HepG2 (cell line): ENCODE data around the gene ARHGAP45. TPM values are rescaled to one million over a fixed set of nuclear protein-coding genes. Genes with fewer than 3 reads are reported as not detected.

ENCODE experiments used
- ATM ChIP-seq: fragments of 450-650 bp; IDR thresholded peaks from 2 replicates; pipeline ENCODE4 v1.7.1; 2017; ENCODE audit warnings: mild to moderate bottlenecking, borderline replicate concordance
- CBX2 ChIP-seq, 2 experiments: fragments of 200-600 bp in 1 of 2; sonication (generic); formaldehyde crosslinking in 1 of 2; IDR thresholded peaks; 2 replicates each; pipeline versions ENCODE4 v1.7.0 to v1.8.1; 2018 to 2022; ENCODE audit warnings: low read depth in 2 of 2, low read length in 1 of 2, mild to moderate bottlenecking in 1 of 2, missing genetic modification reagents in 1 of 2
- GATAD1 ChIP-seq: IDR thresholded peaks from 2 replicates; pipeline ENCODE4 v1.6.1; 2016; ENCODE audit warnings: missing genetic modification reagents, missing compliant biosample characterization
- HOXA5 ChIP-seq: sonication (generic); formaldehyde crosslinking; IDR thresholded peaks from 2 replicates; pipeline ENCODE4 v1.4.0; 2020; ENCODE audit warnings: missing genetic modification reagents
- KLF16 ChIP-seq, 2 experiments: sonication (generic) in 1 of 2; formaldehyde crosslinking in 1 of 2; IDR thresholded peaks; 2 replicates each; pipeline versions ENCODE4 v1.6.1 to v1.8.0; 2016 to 2023; ENCODE audit warnings: missing genetic modification reagents in 2 of 2, missing compliant biosample characterization in 1 of 2
- MED13 ChIP-seq: sonication (generic); formaldehyde crosslinking; IDR thresholded peaks from 2 replicates; pipeline ENCODE4 v1.5.0; 2020; ENCODE audit warnings: missing genetic modification reagents
- MED8 ChIP-seq: sonication (generic); formaldehyde crosslinking; IDR thresholded peaks from 2 replicates; pipeline ENCODE4 v1.8.1; 2023; ENCODE audit warnings: mild to moderate bottlenecking, missing genetic modification reagents; ENCODE audit not compliant: insufficient replicate concordance
- PHF20 ChIP-seq: sonication (generic); formaldehyde crosslinking; IDR thresholded peaks from 2 replicates; pipeline ENCODE4 v1.5.0; 2020; ENCODE audit warnings: mild to moderate bottlenecking, missing genetic modification reagents
- RBM39 ChIP-seq: fragments of 200-400 bp; formaldehyde crosslinking; IDR thresholded peaks from one replicate; pipeline ENCODE4 v1.6.1; 2018; ENCODE audit warnings: antibody characterized with exemption, mild to moderate bottlenecking, low read depth, low read length; ENCODE audit not compliant: poor library complexity, severe bottlenecking
- RFXAP ChIP-seq: sonication (generic); formaldehyde crosslinking; IDR thresholded peaks from 2 replicates; pipeline ENCODE4 v1.4.0; 2020; ENCODE audit warnings: missing genetic modification reagents, borderline replicate concordance
- SALL1 ChIP-seq: sonication (generic); formaldehyde crosslinking; IDR thresholded peaks from 2 replicates; pipeline ENCODE4 v1.8.0; 2022; ENCODE audit warnings: mild to moderate bottlenecking, missing genetic modification reagents
- SKI ChIP-seq: fragments of 450-650 bp; IDR thresholded peaks from one replicate; pipeline ENCODE4 v1.6.1; 2018; ENCODE audit warnings: mild to moderate bottlenecking; ENCODE audit not compliant: partially characterized antibody
- SRSF1 ChIP-seq: fragments of 200-400 bp; formaldehyde crosslinking; optimal IDR thresholded peaks from 2 replicates; pipeline ENCODE3; 2017; ENCODE audit warnings: mild to moderate bottlenecking, low read depth, low read length, moderate library complexity
- ZFP90 ChIP-seq: sonication (generic); formaldehyde crosslinking; IDR thresholded peaks from 2 replicates; pipeline ENCODE4 v1.8.0; 2022; ENCODE audit warnings: missing genetic modification reagents, mild to moderate bottlenecking, inconsistent platforms, borderline replicate concordance
- ZNF10 ChIP-seq: sonication (generic); formaldehyde crosslinking; IDR thresholded peaks from 2 replicates; pipeline ENCODE4 v1.4.0; 2020; ENCODE audit warnings: mild to moderate bottlenecking, low read depth, missing genetic modification reagents, borderline replicate concordance
- ZNF543 ChIP-seq: sonication (generic); formaldehyde crosslinking; IDR thresholded peaks from 2 replicates; pipeline ENCODE4 v1.4.0; 2020; ENCODE audit warnings: mild to moderate bottlenecking, missing genetic modification reagents
- ZNF550 ChIP-seq: sonication (generic); formaldehyde crosslinking; IDR thresholded peaks from 2 replicates; pipeline ENCODE4 v1.4.0; 2020; ENCODE audit warnings: mild to moderate bottlenecking, missing genetic modification reagents, borderline replicate concordance
- ZNF773 ChIP-seq: sonication (generic); formaldehyde crosslinking; IDR thresholded peaks from 2 replicates; pipeline ENCODE4 v1.4.0; 2020; ENCODE audit warnings: missing genetic modification reagents, borderline replicate concordance
- polyA plus RNA-seq, 8 experiments: library from polyadenylated mRNA; depleted of rRNA in 3 of 8; stranded (reverse) in 7 of 8; unstranded in 1 of 8; fragments of >200 nt; fragmentation: Illumina TruSeq in 4 of 8; extraction: Trizol in 4 of 8; gene quantifications; 2 replicates each; pipeline versions ENCODE4 v1.2.1 to v1.2.3, GENCODE V29; 2011 to 2016; ENCODE audit warnings: low read depth in 4 of 8, missing spikeins in 1 of 8, mixed read lengths in 1 of 8; ENCODE audit not compliant: insufficient read depth in 1 of 8
- total RNA-seq, 5 experiments: library from RNA; depleted of rRNA; stranded (reverse); fragments of >200 nt; fragmentation: Illumina TruSeq; extraction: Trizol; gene quantifications; 2 replicates each; pipeline ENCODE4 v1.2.3, GENCODE V29; 2016; ENCODE audit warnings: low read depth in 1 of 5
- TF ChIP-seq, protein P1 (sequence below): sonication (generic); formaldehyde crosslinking; IDR thresholded peaks from 2 replicates; pipeline ENCODE4 v1.4.0; 2020; ENCODE audit warnings: missing genetic modification reagents
- TF ChIP-seq, protein P2 (sequence below): sonication (generic); formaldehyde crosslinking; IDR thresholded peaks from 2 replicates; pipeline ENCODE4 v1.5.0; 2020; ENCODE audit warnings: missing genetic modification reagents
- TF ChIP-seq, protein P3 (sequence below): sonication (generic); formaldehyde crosslinking; IDR thresholded peaks from 2 replicates; pipeline ENCODE4 v1.4.0; 2020; ENCODE audit warnings: mild to moderate bottlenecking, low read depth, missing genetic modification reagents
- TF ChIP-seq, protein P4 (sequence below): IDR thresholded peaks from 2 replicates; pipeline ENCODE4 v1.6.1; 2012; ENCODE audit warnings: inconsistent platforms
- TF ChIP-seq, protein P5 (sequence below): sonication (generic); formaldehyde crosslinking; IDR thresholded peaks from 2 replicates; pipeline ENCODE4 v1.9.0; 2022; ENCODE audit warnings: low read depth, missing genetic modification reagents
- TF ChIP-seq, protein P6 (sequence below): IDR thresholded peaks from 2 replicates; pipeline ENCODE4 v1.6.1; 2016; ENCODE audit warnings: low read depth, control low read depth

The ARHGAP45 gene
- total and polyA plus RNA-seq, 2 of the 13 experiments (the other 11 are each of a cell fraction or from before 2014, with no cell fraction given), result 0.84 to 32.0 TPM

DNA sequence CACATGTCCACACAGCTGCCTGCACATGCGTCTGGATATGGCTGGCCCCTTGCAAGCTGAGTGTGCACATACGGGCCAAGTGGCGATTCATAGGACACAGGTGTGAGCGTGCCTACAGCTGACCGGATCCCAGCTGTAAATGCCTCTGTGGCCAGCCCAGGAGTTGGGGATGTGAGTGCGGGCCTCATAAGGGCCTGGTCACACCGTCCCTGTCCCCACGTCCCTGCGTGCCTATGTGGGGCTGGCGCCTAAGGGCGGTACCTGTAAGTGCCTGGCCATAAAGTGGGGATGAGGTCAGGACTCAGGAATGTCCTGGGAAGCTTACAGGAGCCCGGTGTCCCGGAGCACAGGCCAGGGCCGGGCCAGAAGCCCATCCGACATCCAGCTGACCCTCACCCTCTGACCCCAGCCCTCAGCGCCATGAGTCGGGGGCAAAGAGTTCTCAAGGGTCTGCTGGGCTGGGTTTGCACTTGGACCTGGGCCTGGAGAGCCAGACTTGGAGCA lies 1.3 kb upstream of the ARHGAP45 start (continued):
- TF ChIP-seq, protein P1, sequence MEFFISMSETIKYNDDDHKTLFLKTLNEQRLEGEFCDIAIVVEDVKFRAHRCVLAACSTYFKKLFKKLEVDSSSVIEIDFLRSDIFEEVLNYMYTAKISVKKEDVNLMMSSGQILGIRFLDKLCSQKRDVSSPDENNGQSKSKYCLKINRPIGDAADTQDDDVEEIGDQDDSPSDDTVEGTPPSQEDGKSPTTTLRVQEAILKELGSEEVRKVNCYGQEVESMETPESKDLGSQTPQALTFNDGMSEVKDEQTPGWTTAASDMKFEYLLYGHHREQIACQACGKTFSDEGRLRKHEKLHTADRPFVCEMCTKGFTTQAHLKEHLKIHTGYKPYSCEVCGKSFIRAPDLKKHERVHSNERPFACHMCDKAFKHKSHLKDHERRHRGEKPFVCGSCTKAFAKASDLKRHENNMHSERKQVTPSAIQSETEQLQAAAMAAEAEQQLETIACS (CRISPR knock-in tag), result no peak
- TF ChIP-seq RBM39, result no peak
- TF ChIP-seq, protein P2, sequence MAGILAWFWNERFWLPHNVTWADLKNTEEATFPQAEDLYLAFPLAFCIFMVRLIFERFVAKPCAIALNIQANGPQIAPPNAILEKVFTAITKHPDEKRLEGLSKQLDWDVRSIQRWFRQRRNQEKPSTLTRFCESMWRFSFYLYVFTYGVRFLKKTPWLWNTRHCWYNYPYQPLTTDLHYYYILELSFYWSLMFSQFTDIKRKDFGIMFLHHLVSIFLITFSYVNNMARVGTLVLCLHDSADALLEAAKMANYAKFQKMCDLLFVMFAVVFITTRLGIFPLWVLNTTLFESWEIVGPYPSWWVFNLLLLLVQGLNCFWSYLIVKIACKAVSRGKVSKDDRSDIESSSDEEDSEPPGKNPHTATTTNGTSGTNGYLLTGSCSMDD, result no peak
- TF ChIP-seq KLF16 (CRISPR knock-in tag; IDR thresholded peaks at IDR 0.05), result no peak
- no peak for TF ChIP-seq GATAD1 (CRISPR knock-in tag)
- no peak for TF ChIP-seq ZNF550 (CRISPR knock-in tag)
- TF ChIP-seq, protein P3, sequence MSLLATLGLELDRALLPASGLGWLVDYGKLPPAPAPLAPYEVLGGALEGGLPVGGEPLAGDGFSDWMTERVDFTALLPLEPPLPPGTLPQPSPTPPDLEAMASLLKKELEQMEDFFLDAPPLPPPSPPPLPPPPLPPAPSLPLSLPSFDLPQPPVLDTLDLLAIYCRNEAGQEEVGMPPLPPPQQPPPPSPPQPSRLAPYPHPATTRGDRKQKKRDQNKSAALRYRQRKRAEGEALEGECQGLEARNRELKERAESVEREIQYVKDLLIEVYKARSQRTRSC (CRISPR knock-in tag), result no peak
- TF ChIP-seq ZFP90, result no peak
- no peak for TF ChIP-seq SKI
- no peak for TF ChIP-seq ZNF10
- TF ChIP-seq MED8, result no peak
- no peak for TF ChIP-seq ZNF773 (CRISPR knock-in tag)
- TF ChIP-seq SALL1, result peak; percentile 42; the same call in 1 of the 2 replicates
- TF ChIP-seq MED13 (CRISPR knock-in tag), result no peak
- TF ChIP-seq, protein P4, sequence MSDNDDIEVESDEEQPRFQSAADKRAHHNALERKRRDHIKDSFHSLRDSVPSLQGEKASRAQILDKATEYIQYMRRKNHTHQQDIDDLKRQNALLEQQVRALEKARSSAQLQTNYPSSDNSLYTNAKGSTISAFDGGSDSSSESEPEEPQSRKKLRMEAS, result peak; percentile 63
- TF ChIP-seq ATM, result no peak
- peak; percentile 30 for TF ChIP-seq SRSF1
- TF ChIP-seq, protein P5, sequence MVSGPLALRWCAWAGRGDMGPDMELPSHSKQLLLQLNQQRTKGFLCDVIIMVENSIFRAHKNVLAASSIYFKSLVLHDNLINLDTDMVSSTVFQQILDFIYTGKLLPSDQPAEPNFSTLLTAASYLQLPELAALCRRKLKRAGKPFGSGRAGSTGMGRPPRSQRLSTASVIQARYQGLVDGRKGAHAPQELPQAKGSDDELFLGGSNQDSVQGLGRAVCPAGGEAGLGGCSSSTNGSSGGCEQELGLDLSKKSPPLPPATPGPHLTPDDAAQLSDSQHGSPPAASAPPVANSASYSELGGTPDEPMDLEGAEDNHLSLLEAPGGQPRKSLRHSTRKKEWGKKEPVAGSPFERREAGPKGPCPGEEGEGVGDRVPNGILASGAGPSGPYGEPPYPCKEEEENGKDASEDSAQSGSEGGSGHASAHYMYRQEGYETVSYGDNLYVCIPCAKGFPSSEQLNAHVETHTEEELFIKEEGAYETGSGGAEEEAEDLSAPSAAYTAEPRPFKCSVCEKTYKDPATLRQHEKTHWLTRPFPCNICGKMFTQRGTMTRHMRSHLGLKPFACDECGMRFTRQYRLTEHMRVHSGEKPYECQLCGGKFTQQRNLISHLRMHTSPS (CRISPR knock-in tag), result no peak
- no peak for TF ChIP-seq PHF20 (CRISPR knock-in tag)
- no peak for TF ChIP-seq CBX2 (IDR thresholded peaks at IDR 0.05; ENCODE audit: low read depth, low read length)
- TF ChIP-seq CBX2 (CRISPR knock-in tag; IDR thresholded peaks at IDR 0.05; ENCODE audit: low read depth), result no peak
- no peak for TF ChIP-seq HOXA5 (CRISPR knock-in tag)
- TF ChIP-seq RFXAP, result no peak
- TF ChIP-seq, protein P6, sequence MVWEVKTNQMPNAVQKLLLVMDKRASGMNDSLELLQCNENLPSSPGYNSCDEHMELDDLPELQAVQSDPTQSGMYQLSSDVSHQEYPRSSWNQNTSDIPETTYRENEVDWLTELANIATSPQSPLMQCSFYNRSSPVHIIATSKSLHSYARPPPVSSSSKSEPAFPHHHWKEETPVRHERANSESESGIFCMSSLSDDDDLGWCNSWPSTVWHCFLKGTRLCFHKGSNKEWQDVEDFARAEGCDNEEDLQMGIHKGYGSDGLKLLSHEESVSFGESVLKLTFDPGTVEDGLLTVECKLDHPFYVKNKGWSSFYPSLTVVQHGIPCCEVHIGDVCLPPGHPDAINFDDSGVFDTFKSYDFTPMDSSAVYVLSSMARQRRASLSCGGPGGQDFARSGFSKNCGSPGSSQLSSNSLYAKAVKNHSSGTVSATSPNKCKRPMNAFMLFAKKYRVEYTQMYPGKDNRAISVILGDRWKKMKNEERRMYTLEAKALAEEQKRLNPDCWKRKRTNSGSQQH (CRISPR knock-in tag), result no peak
- 0 out of 2 replicates have a peak, but pooled peaks have one; percentile 9 for TF ChIP-seq ZNF543 (CRISPR knock-in tag)
